Activated CD4-positive, alpha-beta memory T cell treated with anti-CD3 and anti-CD28 coated beads, Interleukin-2, amount 10 ng/mL, durations not matched to agents 7 days and 5 days (primary cell): ENCODE data around the gene FEN1. TPM values are rescaled to one million over a fixed set of nuclear protein-coding genes. Genes with fewer than 3 reads are reported as not detected.
A peak's percentile ranks its signal among the peaks of the same experiment; 100 is the strongest.

Experiments used
- CTCF ChIA-PET: fragments of 350-600 bp; sonication (Branson Sonifier 250); formaldehyde crosslinking; loops from one replicate; lab custom pipeline; 2021; ENCODE audit warnings: antibody characterized with exemption, inconsistent platforms; lab: Charles Lee
- POLR2A ChIA-PET: fragments of 350-600 bp; sonication (Branson Sonifier 250); formaldehyde crosslinking; loops from one replicate; lab custom pipeline; 2021; ENCODE audit warnings: antibody characterized with exemption; lab: Charles Lee
- DNase-seq: peaks from one replicate; pipeline ENCODE4 v3.0.0-alpha.2; 2020
- H3K27ac Mint-ChIP-seq: one replicate; pipeline ENCODE4 v1.8.0; 2021; ENCODE audit warnings: mild to moderate bottlenecking, mixed read lengths
- H3K27me3 Mint-ChIP-seq: one replicate; pipeline ENCODE4 v1.8.0; 2021; ENCODE audit warnings: mixed read lengths
- H3K36me3 Mint-ChIP-seq: one replicate; pipeline ENCODE4 v1.8.0; 2021; ENCODE audit warnings: low read depth, mixed read lengths
- H3K4me1 Mint-ChIP-seq: one replicate; pipeline ENCODE4 v1.8.0; 2021; ENCODE audit warnings: mixed read lengths
- H3K4me3 Mint-ChIP-seq: one replicate; pipeline ENCODE4 v1.8.0; 2021; ENCODE audit warnings: mild to moderate bottlenecking, mixed read lengths
- H3K9me3 Mint-ChIP-seq: one replicate; pipeline ENCODE4 v1.8.0; 2021; ENCODE audit warnings: mixed read lengths
- total RNA-seq, 2 experiments: library from RNA; stranded (reverse); gene quantifications; one replicate each; pipeline ENCODE4 v1.2.3, GENCODE V29; 2021

The FEN1 gene
- total RNA-seq, 2 experiments from 2014 or later, result 104 to 105 TPM

- POLR2A ChIA-PET, result interaction anchor here (2.6 to 7.1 kb wide), 2 partner anchors 11 to 33 kb away, joined by 8 to 52 read pairs; partner anchors contain the start of genes FEN1 and TMEM258
- H3K27ac Mint-ChIP-seq, result no peak overlapping the region
- CTCF ChIA-PET, result interaction anchor here (1.0 kb wide), 1 partner anchor 10 kb away, joined by 3 read pairs; no protein-coding TSS in a partner anchor
- no peak overlapping the region for H3K4me3 Mint-ChIP-seq
- H3K9me3 Mint-ChIP-seq, result no peaks in the 10 kb centered on the region
- no peak for DNase-seq
- H3K36me3 Mint-ChIP-seq, result peaks cover 13% of the 10 kb centered on the region
- H3K27me3 Mint-ChIP-seq, result peaks cover 4% of the 10 kb centered on the region
- peaks cover 10% of the 10 kb centered on the region for H3K4me1 Mint-ChIP-seq
Observed at GRCh38 chr11:61781585-61781984, 11.1 kb upstream of the FEN1 start.

GRCh38 chr11:61782299-61782698 lies 10.4 kb upstream of the FEN1 start:
- H3K9me3 Mint-ChIP-seq, result no peaks in the 10 kb centered on the region
- H3K36me3 Mint-ChIP-seq, result peaks cover 15% of the 10 kb centered on the region
- peaks cover 3% of the 10 kb centered on the region for H3K4me1 Mint-ChIP-seq
- H3K4me3 Mint-ChIP-seq, result no peak overlapping the region
- POLR2A ChIA-PET, result interaction anchor here (2.6 to 7.1 kb wide), 2 partner anchors 10 to 32 kb away, joined by 8 to 52 read pairs; partner anchors contain the start of genes FEN1 and TMEM258
- DNase-seq, result no peak
- CTCF ChIA-PET, result interaction anchor here (0.6 to 1.0 kb wide), 2 partner anchors 9 to 15 kb away, joined by 3 read pairs; no protein-coding TSS in a partner anchor
- no peak overlapping the region for H3K27ac Mint-ChIP-seq
- peaks cover 4% of the 10 kb centered on the region for H3K27me3 Mint-ChIP-seq

DNA sequence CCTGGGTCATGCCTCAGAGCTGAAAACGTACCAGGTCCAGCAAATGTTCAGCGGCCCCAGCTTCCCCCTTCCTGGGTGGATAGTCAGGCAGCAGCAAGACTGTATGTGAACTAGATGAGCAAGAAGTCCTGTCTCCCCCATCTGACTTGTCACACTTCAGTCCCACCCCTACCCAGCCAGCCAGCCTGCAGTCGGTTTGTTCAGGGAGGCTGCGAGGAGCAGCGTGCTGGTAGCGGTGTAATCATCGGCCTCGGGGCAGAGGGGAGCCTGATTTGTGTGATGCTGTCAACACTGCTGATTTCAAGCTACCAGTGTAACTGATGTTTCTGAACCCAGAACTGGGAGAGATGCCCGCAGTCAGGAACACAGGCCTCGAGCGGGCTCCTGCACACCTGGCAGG lies 9.9 kb upstream of the FEN1 start:
- Mint-ChIP-seq H3K27ac (no peak overlapping the region), H3K4me1 (peaks cover 2% of the 10 kb centered on the region), H3K27me3 (peaks cover 4% of the 10 kb centered on the region), H3K4me3 (no peak overlapping the region), H3K36me3 (peaks cover 15% of the 10 kb centered on the region), H3K9me3 (no peaks in the 10 kb centered on the region)
- POLR2A ChIA-PET, result interaction anchor here (2.6 to 7.1 kb wide), 2 partner anchors 9 to 32 kb away, joined by 8 to 52 read pairs; partner anchors contain the start of genes FEN1 and TMEM258
- no peak for DNase-seq
- CTCF ChIA-PET, result interaction anchor here (0.6 to 1.0 kb wide), 2 partner anchors 9 to 15 kb away, joined by 3 read pairs; no protein-coding TSS in a partner anchor

DNA sequence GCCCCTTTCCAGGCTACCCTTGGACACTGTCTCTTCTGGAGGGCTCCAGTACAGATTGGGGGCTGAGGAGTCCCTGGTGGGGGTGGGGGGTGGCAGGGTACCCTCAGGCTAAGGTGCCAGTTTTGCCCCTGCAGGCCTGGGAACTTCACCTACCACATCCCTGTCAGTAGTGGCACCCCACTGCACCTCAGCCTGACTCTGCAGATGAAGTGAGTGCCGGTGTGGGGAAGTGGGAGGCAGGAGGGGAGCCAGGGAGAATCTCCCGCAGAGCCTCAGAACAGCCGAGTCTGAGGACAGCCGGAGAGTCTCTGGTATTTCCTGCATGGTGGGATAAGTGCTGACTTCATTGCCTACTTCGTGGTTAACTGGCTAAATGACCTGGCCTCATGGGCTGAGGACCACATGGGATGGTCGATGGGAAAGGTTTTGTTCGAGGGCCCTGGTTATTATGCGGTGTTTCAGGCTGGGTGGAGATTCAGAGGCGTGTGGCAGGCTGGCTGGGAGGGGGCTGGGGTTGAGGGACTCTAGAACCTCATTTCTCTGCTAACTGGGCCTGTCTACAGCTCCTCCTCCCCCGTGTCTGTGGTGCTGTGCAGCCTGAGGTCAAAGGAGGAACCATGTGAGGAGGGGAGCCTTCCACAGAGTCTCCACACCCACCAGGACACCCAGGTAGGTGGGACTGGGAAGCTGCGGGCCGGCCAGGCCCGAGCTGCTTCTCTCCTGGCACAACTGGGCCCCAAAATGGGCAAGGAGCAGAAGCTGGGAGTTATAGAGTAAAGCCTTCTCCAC lies 8.8 kb upstream of the FEN1 start:
- Mint-ChIP-seq H3K27me3 (no peaks in the 10 kb centered on the region), H3K9me3 (no peaks in the 10 kb centered on the region), H3K4me1 (no peaks in the 10 kb centered on the region), H3K27ac (no peak overlapping the region), H3K4me3 (no peak overlapping the region), H3K36me3 (peaks cover 25% of the 10 kb centered on the region)
- ChIA-PET CTCF (interaction anchor here (1.0 kb wide), 1 partner anchor 13 kb away, joined by 3 read pairs; no protein-coding TSS in a partner anchor), POLR2A (interaction anchor here (1.5 kb wide), 1 partner anchor 9 kb away, joined by 4 read pairs; the partner anchor contains the start of genes FEN1 and TMEM258)
- DNase-seq, result no peak

GRCh38 chr11:61784506-61784805 lies 8.3 kb upstream of the FEN1 start:
- H3K27ac Mint-ChIP-seq, result no peak overlapping the region
- peaks cover 3% of the 10 kb centered on the region for H3K4me1 Mint-ChIP-seq
- ChIA-PET POLR2A (interaction anchor here (1.5 kb wide), 1 partner anchor 8 kb away, joined by 4 read pairs; the partner anchor contains the start of genes FEN1 and TMEM258), CTCF (interaction anchor here (1.0 kb wide), 1 partner anchor 12 kb away, joined by 3 read pairs; no protein-coding TSS in a partner anchor)
- no peak overlapping the region for H3K4me3 Mint-ChIP-seq
- peaks cover 29% of the 10 kb centered on the region for H3K36me3 Mint-ChIP-seq
- DNase-seq, result no peak
- no peaks in the 10 kb centered on the region for H3K9me3 Mint-ChIP-seq
- no peaks in the 10 kb centered on the region for H3K27me3 Mint-ChIP-seq

GRCh38 chr11:61785837-61786402 lies 6.8 kb upstream of the FEN1 start:
- H3K4me1 Mint-ChIP-seq, result peaks cover 17% of the 10 kb centered on the region
- POLR2A ChIA-PET, result no interaction called here
- no peak for DNase-seq
- H3K27ac Mint-ChIP-seq, result no peak overlapping the region
- H3K27me3 Mint-ChIP-seq, result no peaks in the 10 kb centered on the region
- H3K4me3 Mint-ChIP-seq, result no peak overlapping the region
- peaks cover 43% of the 10 kb centered on the region for H3K36me3 Mint-ChIP-seq
- CTCF ChIA-PET, result no interaction called here
- H3K9me3 Mint-ChIP-seq, result no peaks in the 10 kb centered on the region

DNA sequence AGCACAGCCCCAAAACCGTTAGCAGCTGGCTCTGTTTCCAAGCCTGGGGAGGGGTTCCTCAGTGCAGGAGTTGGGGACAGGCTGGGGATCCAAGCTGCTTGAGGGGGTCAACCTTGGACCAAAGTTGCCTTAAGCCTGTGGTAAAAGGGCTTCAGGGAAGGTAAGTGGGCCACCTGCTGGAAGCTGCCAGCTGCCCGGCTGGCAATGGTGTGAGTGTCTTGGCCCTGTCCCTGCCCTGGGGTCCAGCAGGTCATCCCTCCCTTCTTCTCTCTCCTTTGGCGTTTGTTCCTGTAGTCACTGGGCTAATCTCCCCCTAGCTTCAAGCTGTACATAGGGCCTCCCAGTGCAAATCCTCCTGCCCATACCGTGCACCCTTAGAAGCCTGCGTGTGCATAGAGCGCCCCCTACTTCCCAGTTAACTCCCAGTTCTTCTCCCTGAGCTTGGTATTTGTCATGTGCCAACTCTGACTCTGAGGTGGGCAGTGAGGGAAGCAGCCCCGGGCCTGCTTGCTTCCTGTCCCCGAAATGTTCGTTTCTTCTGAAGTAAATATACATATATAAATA lies 4.7 kb upstream of the FEN1 start:
- Mint-ChIP-seq H3K36me3 (peaks cover 56% of the 10 kb centered on the region), H3K27ac (no peak overlapping the region), H3K4me1 (peaks cover 23% of the 10 kb centered on the region), H3K9me3 (no peaks in the 10 kb centered on the region), H3K4me3 (no peak overlapping the region), H3K27me3 (no peaks in the 10 kb centered on the region)
- POLR2A ChIA-PET, result interaction anchor here (1.1 to 1.4 kb wide), 2 partner anchors 10 to 13 kb away, joined by 3 to 4 read pairs; no protein-coding TSS in a partner anchor
- CTCF ChIA-PET, result interaction anchor here (0.6 to 2.6 kb wide), 7 partner anchors 9 to 150 kb away, joined by 3 to 14 read pairs (median 5); no protein-coding TSS in a partner anchor
- peak; percentile 33 for DNase-seq

DNA sequence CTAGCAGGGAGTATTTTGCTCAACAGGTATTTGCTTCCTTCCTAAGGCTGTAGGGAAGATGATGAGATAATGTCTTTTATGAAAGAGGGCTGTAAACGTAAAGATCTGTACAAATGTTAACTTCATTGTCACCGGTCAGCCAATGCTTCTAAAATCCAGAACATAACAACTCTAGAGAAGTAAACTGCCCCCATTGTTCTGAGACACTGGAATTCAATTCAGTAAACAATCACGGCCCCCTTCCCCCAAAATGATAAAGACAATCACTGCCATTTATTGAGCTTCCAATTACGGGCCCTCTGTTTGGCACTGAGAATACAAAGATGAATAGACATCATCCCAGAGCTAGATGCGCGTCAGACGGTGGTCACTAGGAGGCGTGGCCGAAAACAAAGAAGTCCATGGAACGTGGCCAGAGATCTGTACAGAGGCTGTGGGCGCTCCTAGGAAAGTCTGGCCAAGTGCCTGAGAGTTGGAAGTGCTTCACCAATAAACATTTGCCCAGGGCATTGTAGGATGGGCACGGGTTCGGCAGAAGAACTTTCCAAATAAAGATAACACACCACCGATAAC lies 888 bp upstream of the FEN1 start:
- ChIA-PET CTCF (interaction anchor here (0.8 to 2.3 kb wide), 9 partner anchors 9 to 320 kb away, joined by 3 to 12 read pairs (median 3); no protein-coding TSS in a partner anchor), POLR2A (interaction anchor here (0.6 to 5.5 kb wide), 14 partner anchors 11 to 430 kb away, joined by 3 to 81 read pairs (median 9); partner anchors contain the start of genes CYB561A3, FADS1, FADS2 and FADS3)
- H3K27ac Mint-ChIP-seq, result peak overlapping the region; percentile 96
- no peaks in the 10 kb centered on the region for H3K9me3 Mint-ChIP-seq
- H3K4me3 Mint-ChIP-seq, result peak overlapping the region; percentile 94
- DNase-seq, result peak; percentile 54
- no peaks in the 10 kb centered on the region for H3K27me3 Mint-ChIP-seq
- H3K4me1 Mint-ChIP-seq, result peaks cover 53% of the 10 kb centered on the region
- peaks cover 72% of the 10 kb centered on the region for H3K36me3 Mint-ChIP-seq

- H3K27ac Mint-ChIP-seq, result peak overlapping the region; percentile 96
- CTCF ChIA-PET, result interaction anchor here (0.8 to 2.5 kb wide), 8 partner anchors 15 to 545 kb away, joined by 3 to 12 read pairs (median 4); partner anchors contain the start of genes FADS2 and INCENP
- H3K4me3 Mint-ChIP-seq, result peak overlapping the region; percentile 94
- peaks cover 78% of the 10 kb centered on the region for H3K36me3 Mint-ChIP-seq
- H3K9me3 Mint-ChIP-seq, result no peaks in the 10 kb centered on the region
- DNase-seq, result no peak
- POLR2A ChIA-PET, result interaction anchor here (0.6 to 5.5 kb wide), 24 partner anchors 9 to 1088 kb away, joined by 3 to 81 read pairs (median 4); partner anchors contain the start of genes FADS1, FADS2, FADS3 and FTH1
- H3K4me1 Mint-ChIP-seq, result peaks cover 63% of the 10 kb centered on the region
- H3K27me3 Mint-ChIP-seq, result no peaks in the 10 kb centered on the region
Observed at GRCh38 chr11:61793083-61793828, 545 bp downstream of the FEN1 start.

DNA sequence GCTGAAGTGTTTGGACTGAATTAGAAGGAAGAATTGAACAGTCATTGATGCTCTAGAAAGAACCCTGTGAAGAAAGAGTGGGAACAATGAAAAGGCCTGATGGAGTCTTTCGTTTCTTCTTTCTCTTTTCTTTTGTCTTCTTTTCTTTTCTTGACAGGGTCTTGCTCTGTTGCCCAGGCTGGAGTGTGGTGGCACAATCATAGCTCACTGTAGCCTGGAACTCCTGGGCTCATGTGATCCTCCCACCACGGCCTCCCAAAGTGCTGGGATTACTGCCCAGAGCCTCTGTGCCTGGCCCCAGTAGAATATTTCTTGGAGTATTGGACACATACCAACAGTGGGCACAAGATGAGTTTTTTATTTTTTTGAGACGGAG lies 1.1 kb downstream of the FEN1 start:
- Mint-ChIP-seq H3K36me3 (peaks cover 78% of the 10 kb centered on the region), H3K27me3 (no peaks in the 10 kb centered on the region), H3K9me3 (no peaks in the 10 kb centered on the region), H3K4me1 (peaks cover 66% of the 10 kb centered on the region), H3K4me3 (peak overlapping the region; percentile 94), H3K27ac (peak overlapping the region; percentile 96)
- DNase-seq, result no peak
- ChIA-PET POLR2A (interaction anchor here (1.2 to 5.5 kb wide), 10 partner anchors 9 to 288 kb away, joined by 3 to 81 read pairs (median 22); partner anchors contain the start of genes FADS1, FADS2 and FTH1), CTCF (interaction anchor here (1.4 to 2.5 kb wide), 2 partner anchors 16 to 314 kb away, joined by 4 to 5 read pairs; no protein-coding TSS in a partner anchor)

DNA sequence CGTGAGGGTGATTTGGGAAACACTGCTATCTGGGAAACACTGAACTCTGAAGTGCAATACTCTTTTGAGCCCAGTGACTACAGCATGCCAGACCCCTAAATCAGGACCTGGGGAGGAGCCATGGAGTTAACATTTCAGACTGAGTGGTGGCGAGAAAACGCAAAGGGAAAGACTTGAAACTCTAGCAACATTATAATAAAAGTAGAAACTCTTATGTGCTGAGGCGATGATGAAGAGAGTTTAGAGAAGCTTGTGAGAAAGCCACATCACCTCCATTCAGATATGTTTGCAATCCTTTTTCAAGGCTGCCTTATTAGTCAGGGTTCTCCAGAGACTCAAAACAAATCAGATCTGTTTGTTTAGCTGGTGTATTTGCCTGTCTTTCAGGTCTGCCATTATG lies 1.9 kb downstream of the FEN1 start:
- CTCF ChIA-PET, result interaction anchor here (1.4 to 5.2 kb wide), 3 partner anchors 17 to 314 kb away, joined by 4 to 81 read pairs (median 5); partner anchors contain the start of gene FADS1
- POLR2A ChIA-PET, result interaction anchor here (0.9 to 5.5 kb wide), 3 partner anchors 9 to 34 kb away, joined by 3 to 81 read pairs (median 44); partner anchors contain the start of genes FADS1 and FADS2
- peak overlapping the region; percentile 19 for H3K4me3 Mint-ChIP-seq
- peaks cover 78% of the 10 kb centered on the region for H3K36me3 Mint-ChIP-seq
- peaks cover 68% of the 10 kb centered on the region for H3K4me1 Mint-ChIP-seq
- no peaks in the 10 kb centered on the region for H3K9me3 Mint-ChIP-seq
- no peaks in the 10 kb centered on the region for H3K27me3 Mint-ChIP-seq
- no peak overlapping the region for H3K27ac Mint-ChIP-seq
- DNase-seq, result no peak
